ENCODE results near the gene TBC1D10A. TPM values are rescaled to one million over a fixed set of nuclear protein-coding genes. Genes with fewer than 3 reads are reported as not detected.
A peak's percentile ranks its signal among the peaks of the same experiment; 100 is the strongest.

The TBC1D10A gene
- total RNA-seq, 4 donors from 2014 or later, result 18.4 to 25.9 (median 20.8) TPM

DNA sequence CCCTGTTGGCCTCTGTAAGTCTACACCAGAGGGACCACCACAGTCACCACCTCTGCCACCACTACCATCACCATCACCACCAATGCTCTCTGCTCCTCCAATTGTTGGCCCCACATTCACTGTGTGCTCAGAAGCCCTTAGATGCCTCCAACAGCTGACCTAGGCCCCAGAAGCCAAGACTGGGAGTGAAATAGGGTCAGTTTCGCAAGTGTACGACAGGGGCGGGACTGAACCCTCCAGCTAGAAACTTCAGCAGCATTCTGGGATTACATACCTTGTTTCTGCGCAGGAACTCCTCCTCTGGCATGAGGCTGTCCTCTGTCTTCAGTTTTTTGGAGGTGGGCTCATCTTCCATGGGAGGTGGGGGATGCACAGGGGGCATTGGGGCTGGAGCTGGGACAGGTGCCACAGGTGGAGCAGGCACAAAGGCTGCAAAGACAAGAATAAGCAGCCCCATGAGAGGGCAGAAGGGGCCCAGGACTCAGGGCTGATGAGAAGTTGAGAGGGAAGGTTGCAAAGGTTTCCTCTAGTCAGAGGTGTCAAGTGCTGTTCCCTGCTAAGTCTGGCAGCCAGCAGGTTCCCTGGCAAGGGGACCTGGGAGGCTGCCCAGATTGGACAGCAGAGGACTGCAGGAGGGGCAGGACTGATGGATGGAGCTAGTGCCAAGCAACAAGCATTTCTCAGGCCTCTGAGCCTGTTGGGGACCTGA lies 10.2 kb upstream of the TBC1D10A start:
- TF ChIP-seq, protein P1, sequence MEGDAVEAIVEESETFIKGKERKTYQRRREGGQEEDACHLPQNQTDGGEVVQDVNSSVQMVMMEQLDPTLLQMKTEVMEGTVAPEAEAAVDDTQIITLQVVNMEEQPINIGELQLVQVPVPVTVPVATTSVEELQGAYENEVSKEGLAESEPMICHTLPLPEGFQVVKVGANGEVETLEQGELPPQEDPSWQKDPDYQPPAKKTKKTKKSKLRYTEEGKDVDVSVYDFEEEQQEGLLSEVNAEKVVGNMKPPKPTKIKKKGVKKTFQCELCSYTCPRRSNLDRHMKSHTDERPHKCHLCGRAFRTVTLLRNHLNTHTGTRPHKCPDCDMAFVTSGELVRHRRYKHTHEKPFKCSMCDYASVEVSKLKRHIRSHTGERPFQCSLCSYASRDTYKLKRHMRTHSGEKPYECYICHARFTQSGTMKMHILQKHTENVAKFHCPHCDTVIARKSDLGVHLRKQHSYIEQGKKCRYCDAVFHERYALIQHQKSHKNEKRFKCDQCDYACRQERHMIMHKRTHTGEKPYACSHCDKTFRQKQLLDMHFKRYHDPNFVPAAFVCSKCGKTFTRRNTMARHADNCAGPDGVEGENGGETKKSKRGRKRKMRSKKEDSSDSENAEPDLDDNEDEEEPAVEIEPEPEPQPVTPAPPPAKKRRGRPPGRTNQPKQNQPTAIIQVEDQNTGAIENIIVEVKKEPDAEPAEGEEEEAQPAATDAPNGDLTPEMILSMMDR (IDR thresholded peaks at IDR 0.05), result no peak
- no peak for TF ChIP-seq POLR2A (IDR thresholded peaks at IDR 0.05)
- DNase-seq, result no peak
- Histone ChIP-seq H3K27me3 (no peaks in the 10 kb centered on the region), H3K36me3 (peaks cover 0 to 98% (median 0%) of the 10 kb centered on the region in 3 donors), H3K9me3 (no peaks in the 10 kb centered on the region), H3K27ac (no peak overlapping the region), H3K4me1 (peaks cover 0 to 4% (median 0%) of the 10 kb centered on the region in 4 donors), H3K4me3 (no peak overlapping the region)

DNA sequence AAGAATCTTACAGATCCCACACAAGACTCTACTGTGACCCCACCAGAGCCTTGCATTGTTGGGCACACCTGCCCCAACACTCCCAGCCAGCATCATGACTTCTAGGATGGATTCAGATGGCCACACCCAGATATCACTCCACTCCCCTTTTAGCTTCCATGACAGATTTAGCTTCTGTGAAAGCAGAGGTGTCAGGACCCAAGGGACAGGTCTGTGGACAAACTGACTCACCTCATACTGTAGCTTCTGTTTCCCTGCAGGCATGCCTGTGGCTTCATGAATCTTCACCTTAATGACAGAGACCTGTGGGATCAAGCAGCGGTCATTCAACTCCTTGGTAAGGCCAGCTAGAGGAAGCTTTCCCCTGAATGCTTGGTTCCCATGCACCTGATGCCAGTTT lies 8.5 kb upstream of the TBC1D10A start:
- H3K4me3 ChIP-seq, result no peak overlapping the region
- peaks cover 0 to 89% (median 0%) of the 10 kb centered on the region in 3 donors for H3K36me3 ChIP-seq
- TF ChIP-seq POLR2A (IDR thresholded peaks at IDR 0.05), result no peak
- TF ChIP-seq, protein P1 (IDR thresholded peaks at IDR 0.05), result no peak
- no peak for DNase-seq
- H3K27me3 ChIP-seq, result no peaks in the 10 kb centered on the region
- H3K9me3 ChIP-seq, result no peaks in the 10 kb centered on the region
- H3K27ac ChIP-seq, result no peak overlapping the region
- H3K4me1 ChIP-seq, result peaks cover 0 to 4% (median 0%) of the 10 kb centered on the region in 4 donors

DNA sequence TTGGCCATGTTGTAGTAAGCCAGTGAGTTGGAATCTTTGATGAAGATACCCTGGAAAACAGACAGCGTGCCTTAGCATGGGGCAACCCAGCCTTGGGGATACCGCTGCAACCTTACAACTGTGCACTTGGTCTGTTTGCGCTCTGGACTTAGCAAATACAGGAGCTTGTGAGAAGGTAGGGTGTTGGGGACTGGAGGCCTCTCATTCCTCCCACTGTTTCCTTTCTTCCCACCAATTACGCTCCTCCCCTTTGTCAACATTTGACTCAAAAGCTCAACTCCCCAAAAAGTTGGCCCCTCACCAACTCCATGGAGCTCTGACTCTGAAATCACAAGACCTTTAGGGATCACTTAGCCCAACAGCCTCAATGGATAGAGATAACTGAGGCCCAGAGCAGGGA lies 7.9 kb upstream of the TBC1D10A start:
- Histone ChIP-seq H3K9me3 (no peaks in the 10 kb centered on the region), H3K27ac (no peak overlapping the region)
- no peak for DNase-seq

DNA sequence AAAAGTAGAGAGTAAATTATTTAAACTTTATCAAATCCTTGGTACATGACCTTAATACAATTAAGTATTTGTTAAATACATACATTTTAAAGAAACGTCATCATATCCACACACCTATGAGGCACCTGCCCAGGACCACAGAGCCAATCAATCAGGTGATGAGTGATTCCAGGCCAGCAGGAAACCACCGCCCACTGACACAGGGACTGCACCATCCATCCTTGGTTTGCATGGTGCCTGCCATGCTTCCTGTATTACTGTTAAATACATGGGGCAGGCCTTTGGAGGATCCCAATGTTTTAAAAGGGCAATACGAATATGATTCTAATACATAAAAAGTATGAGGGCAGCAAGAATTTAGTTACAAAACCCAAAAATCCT lies 7.0 kb upstream of the TBC1D10A start:
- TF ChIP-seq, protein P1 (IDR thresholded peaks at IDR 0.05), result no peak
- no peak for TF ChIP-seq POLR2A (IDR thresholded peaks at IDR 0.05)
- peaks cover 0 to 4% (median 0%) of the 10 kb centered on the region in 4 donors for H3K4me1 ChIP-seq
- H3K9me3 ChIP-seq, result no peaks in the 10 kb centered on the region
- peak overlapping the region in 2 of 4 donors; percentile 54 to 67 for H3K27ac ChIP-seq
- H3K27me3 ChIP-seq, result no peaks in the 10 kb centered on the region
- no peak for DNase-seq
- peaks cover 0 to 74% (median 0%) of the 10 kb centered on the region in 3 donors for H3K36me3 ChIP-seq
- H3K4me3 ChIP-seq, result no peak overlapping the region

More for the DNA sequence above, 7.9 kb upstream of the TBC1D10A start:
- H3K27me3 ChIP-seq, result no peaks in the 10 kb centered on the region
- TF ChIP-seq, protein P1 (IDR thresholded peaks at IDR 0.05), result no peak
- no peak for TF ChIP-seq POLR2A (IDR thresholded peaks at IDR 0.05)
- H3K36me3 ChIP-seq, result peaks cover 0 to 83% (median 0%) of the 10 kb centered on the region in 3 donors
- H3K4me1 ChIP-seq, result peaks cover 0 to 4% (median 0%) of the 10 kb centered on the region in 4 donors
- no peak overlapping the region for H3K4me3 ChIP-seq

DNA sequence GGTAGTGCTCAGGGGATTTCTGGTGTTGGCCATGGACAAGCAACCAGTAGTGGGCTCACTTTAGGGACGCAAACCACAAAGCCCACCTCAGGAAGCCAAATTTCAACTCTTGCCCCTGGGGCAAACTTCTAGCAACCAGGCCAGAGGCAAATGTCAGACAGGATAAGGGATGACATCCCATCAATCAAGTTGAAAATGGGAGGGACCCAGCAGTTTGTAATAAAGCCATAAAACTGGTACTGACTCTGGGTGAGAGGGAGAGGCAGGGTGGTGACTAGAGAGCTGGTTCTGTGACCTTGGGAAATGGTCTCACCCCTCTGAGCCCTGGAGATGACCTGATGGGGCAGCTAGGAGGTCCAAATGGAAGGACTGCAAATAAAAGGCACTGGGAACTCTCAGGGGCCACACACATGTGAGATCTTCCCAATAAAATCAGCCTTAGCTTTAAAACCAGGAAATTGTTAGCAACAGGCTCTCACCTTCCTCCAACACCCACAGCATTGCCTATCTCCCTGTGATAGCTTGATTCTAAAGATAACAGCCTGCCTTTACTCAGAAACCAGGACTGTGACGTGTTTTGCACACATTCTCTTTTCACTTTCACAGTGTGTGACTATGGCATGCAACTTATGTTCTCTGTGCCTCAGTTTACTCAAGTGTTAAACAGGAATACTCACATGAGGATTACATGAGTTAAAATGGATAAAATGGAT lies 6.4 kb upstream of the TBC1D10A start:
- no peaks in the 10 kb centered on the region for H3K27me3 ChIP-seq
- no peaks in the 10 kb centered on the region for H3K9me3 ChIP-seq
- peaks cover 0 to 4% (median 0%) of the 10 kb centered on the region in 4 donors for H3K4me1 ChIP-seq
- H3K36me3 ChIP-seq, result peaks cover 0 to 68% (median 0%) of the 10 kb centered on the region in 3 donors
- peak in 1 of 3 donors; percentile 48 for DNase-seq
- H3K27ac ChIP-seq, result peak overlapping the region in 2 of 4 donors; percentile 54 to 67
- TF ChIP-seq POLR2A (IDR thresholded peaks at IDR 0.05), result no peak
- TF ChIP-seq, protein P1 (IDR thresholded peaks at IDR 0.05), result no peak
- H3K4me3 ChIP-seq, result no peak overlapping the region

All from Peyer's patch (tissue), 4 donors.